ENCODE results near the gene MYO10.

Gene MYO10

DNA sequence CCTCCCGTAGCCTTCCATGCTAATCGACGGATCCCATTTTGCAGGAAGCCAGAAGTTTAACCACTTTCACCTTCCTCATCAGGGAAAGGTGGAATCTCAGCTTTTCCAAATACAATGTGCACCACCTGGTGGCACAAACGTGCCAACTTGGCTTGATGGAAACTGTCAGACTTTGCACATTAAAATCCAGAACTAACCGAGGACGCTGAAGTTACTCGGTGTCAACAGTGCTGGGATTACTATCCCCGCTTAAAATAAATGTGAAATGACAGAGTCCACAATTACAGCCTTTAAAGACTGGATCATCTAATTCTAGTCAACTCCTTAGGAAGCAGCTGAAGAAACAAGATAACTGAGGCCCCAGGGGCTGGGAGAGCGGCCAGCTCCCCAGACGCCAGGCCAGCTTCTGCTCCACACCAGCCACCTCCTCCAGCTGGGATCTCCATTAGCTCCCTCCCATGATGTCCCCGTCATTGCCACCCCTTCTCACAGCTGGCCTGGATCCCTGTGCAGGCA is 269.1 kb downstream of the MYO10 start:
- TF ChIP-seq CTCF (IDR thresholded peaks at IDR 0.05; ENCODE audit: insufficient read depth, low read length, poor library complexity, severe bottlenecking): peak; percentile 18
- Histone ChIP-seq H3K4me3 (replicated peaks; ENCODE audit: low read depth, low read length) (no peak overlapping the region), H3K27me3 (replicated peaks; ENCODE audit: control insufficient read depth, insufficient read depth, low read length) (no peaks in the 10 kb centered on the region), H3K36me3 (ENCODE audit: control insufficient read depth, insufficient read depth, low read length) (no peaks in the 10 kb centered on the region)
- no peak for DNase-seq (ENCODE audit: extremely low read depth, insufficient read length)

- no peak for DNase-seq (ENCODE audit: extremely low read depth, insufficient read length)
- H3K4me3 ChIP-seq (replicated peaks; ENCODE audit: low read depth, low read length): no peak overlapping the region
- no peak for TF ChIP-seq CTCF (IDR thresholded peaks at IDR 0.05; ENCODE audit: insufficient read depth, low read length, poor library complexity, severe bottlenecking)
- H3K36me3 ChIP-seq (ENCODE audit: control insufficient read depth, insufficient read depth, low read length): no peaks in the 10 kb centered on the region
- no peaks in the 10 kb centered on the region for H3K27me3 ChIP-seq (replicated peaks; ENCODE audit: control insufficient read depth, insufficient read depth, low read length)
Observed at GRCh38 chr5:16666130-16666882, 269.8 kb downstream of the MYO10 start.

DNA sequence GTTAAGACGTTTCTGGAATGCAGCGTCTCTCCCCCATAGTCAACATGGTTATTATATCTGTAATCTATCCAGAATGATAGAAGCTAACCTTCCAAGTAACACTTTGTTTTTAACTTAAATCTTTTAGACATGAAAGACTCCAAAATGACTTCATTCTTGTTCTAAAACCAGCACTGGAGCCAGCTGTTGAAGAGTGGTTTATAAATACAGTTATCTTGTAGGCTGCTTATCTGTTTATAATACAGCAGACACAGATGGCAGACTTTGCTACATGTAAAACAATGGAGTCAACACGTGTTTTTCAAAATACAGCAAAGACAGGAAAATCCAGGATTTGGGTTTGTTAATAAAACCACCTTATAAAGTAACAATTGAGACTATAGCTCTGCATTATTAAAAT is 270.5 kb downstream of the MYO10 start:
- Histone ChIP-seq H3K27me3 (replicated peaks; ENCODE audit: control insufficient read depth, insufficient read depth, low read length) (no peaks in the 10 kb centered on the region), H3K4me3 (replicated peaks; ENCODE audit: low read depth, low read length) (no peak overlapping the region), H3K36me3 (ENCODE audit: control insufficient read depth, insufficient read depth, low read length) (no peaks in the 10 kb centered on the region)
- TF ChIP-seq CTCF (IDR thresholded peaks at IDR 0.05; ENCODE audit: insufficient read depth, low read length, poor library complexity, severe bottlenecking): no peak
- no peak for DNase-seq (ENCODE audit: extremely low read depth, insufficient read length)

DNA sequence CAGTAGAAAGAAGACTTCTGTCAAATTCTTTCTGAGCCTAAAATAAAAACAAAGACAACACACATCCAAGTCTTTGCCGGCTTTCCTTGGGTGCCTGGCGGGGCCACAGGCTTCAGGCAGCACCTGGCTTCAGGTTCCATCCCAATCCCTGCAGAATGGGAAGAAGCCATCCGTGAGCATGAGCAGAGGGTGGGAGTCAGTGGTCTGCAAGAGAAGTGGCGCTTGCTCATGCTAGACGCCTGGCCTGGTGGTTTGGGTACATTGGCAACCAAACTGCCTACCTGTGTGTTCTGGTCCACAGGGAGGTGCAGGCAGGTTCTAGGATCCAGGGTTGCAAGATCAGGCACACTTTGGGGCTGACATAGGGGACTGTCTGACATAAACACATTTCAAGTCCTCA is 271.7 kb downstream of the MYO10 start:
- Histone ChIP-seq H3K4me3 (replicated peaks; ENCODE audit: low read depth, low read length) (no peak overlapping the region), H3K36me3 (ENCODE audit: control insufficient read depth, insufficient read depth, low read length) (no peaks in the 10 kb centered on the region), H3K27me3 (replicated peaks; ENCODE audit: control insufficient read depth, insufficient read depth, low read length) (no peaks in the 10 kb centered on the region)
- DNase-seq (ENCODE audit: extremely low read depth, insufficient read length): no peak
- TF ChIP-seq CTCF (IDR thresholded peaks at IDR 0.05; ENCODE audit: insufficient read depth, low read length, poor library complexity, severe bottlenecking): no peak

- Histone ChIP-seq H3K27me3 (replicated peaks; ENCODE audit: control insufficient read depth, insufficient read depth, low read length) (no peaks in the 10 kb centered on the region), H3K36me3 (ENCODE audit: control insufficient read depth, insufficient read depth, low read length) (no peaks in the 10 kb centered on the region), H3K4me3 (replicated peaks; ENCODE audit: low read depth, low read length) (no peak overlapping the region)
- no peak for TF ChIP-seq CTCF (IDR thresholded peaks at IDR 0.05; ENCODE audit: insufficient read depth, low read length, poor library complexity, severe bottlenecking)
- DNase-seq (ENCODE audit: extremely low read depth, insufficient read length): no peak
Observed at GRCh38 chr5:16663840-16664239, 272.2 kb downstream of the MYO10 start.

All from GM06990 (cell line).